Hepatocyte (in vitro differentiated cells): ENCODE measurements around the gene KLF2. TPM values are rescaled to one million over a fixed set of nuclear protein-coding genes. Genes with fewer than 3 reads are reported as not detected.

ENCODE experiments used
- DNase-seq: peaks from one replicate; pipeline ENCODE4 v3.0.0-alpha.2; 2016; ENCODE audit warnings: low spot score
- H2AFZ ChIP-seq: fragments of 200-600 bp; sonication (generic); 2 replicates; pipeline ENCODE4 v1.6.0; 2016; ENCODE audit warnings: antibody characterized with exemption, mild to moderate bottlenecking
- H3K27ac ChIP-seq: fragments of 200-600 bp; sonication (generic); 2 replicates; pipeline ENCODE4 v1.5.1; 2016; ENCODE audit warnings: mild to moderate bottlenecking
- H3K27me3 ChIP-seq: fragments of 200-600 bp; sonication (generic); 2 replicates; pipeline ENCODE4 v1.6.1; 2016
- H3K36me3 ChIP-seq: fragments of 200-600 bp; sonication (generic); replicated peaks from 2 replicates; pipeline ENCODE4 v1.5.1; 2016; ENCODE audit warnings: low read depth; ENCODE audit not compliant: insufficient read depth
- H3K4me1 ChIP-seq: fragments of 200-600 bp; sonication (generic); 2 replicates; pipeline ENCODE4 v1.5.1; 2016; ENCODE audit warnings: mild to moderate bottlenecking, moderate library complexity; ENCODE audit not compliant: insufficient read depth
- H3K4me2 ChIP-seq: fragments of 200-600 bp; sonication (generic); 2 replicates; pipeline ENCODE4 v1.6.0; 2016
- H3K4me3 ChIP-seq: fragments of 200-600 bp; sonication (generic); 2 replicates; pipeline ENCODE4 v1.5.1; 2016; ENCODE audit warnings: mild to moderate bottlenecking
- H3K79me2 ChIP-seq: fragments of 200-600 bp; sonication (generic); 2 replicates; pipeline ENCODE4 v1.6.0; 2017; ENCODE audit warnings: mild to moderate bottlenecking
- H3K9me2 ChIP-seq: fragments of 200-600 bp; sonication (generic); replicated peaks from 2 replicates; pipeline ENCODE4 v1.6.0; 2017; ENCODE audit warnings: mild to moderate bottlenecking; ENCODE audit not compliant: insufficient read depth
- H3K9me3 ChIP-seq: fragments of 200-600 bp; sonication (generic); 2 replicates; pipeline ENCODE4 v1.5.1; 2016; ENCODE audit warnings: low read depth, mild to moderate bottlenecking
- H4K20me1 ChIP-seq: fragments of 200-600 bp; sonication (generic); 2 replicates; pipeline ENCODE4 v1.6.0; 2016; ENCODE audit warnings: mild to moderate bottlenecking; ENCODE audit not compliant: insufficient read depth, poor library complexity, severe bottlenecking
- EZH2 ChIP-seq: fragments of 200-600 bp; sonication (generic); IDR thresholded peaks from 2 replicates; pipeline ENCODE4 v1.6.1; 2016; ENCODE audit warnings: antibody characterized with exemption, mild to moderate bottlenecking, borderline replicate concordance
- EZH2phosphoT487 ChIP-seq: fragments of 200-600 bp; sonication (generic); IDR thresholded peaks from one replicate; pipeline ENCODE4 v1.6.1; 2018; ENCODE audit warnings: antibody characterized with exemption, mild to moderate bottlenecking, low read depth, moderate library complexity; ENCODE audit not compliant: unreplicated experiment, severe bottlenecking
- WGBS: methylation state at CpG from one replicate; pipeline ENCODE4 v1.1.6; 2016; ENCODE audit warnings: low lambda C conversion rate; ENCODE audit errors: missing lambda C conversion rate; 5-methylcytosine and 5-hydroxymethylcytosine counted together
- polyA plus RNA-seq: library from polyadenylated mRNA; unstranded; fragments of >200 nt; fragmentation: Nextera tagmentation; extraction: Ambion mirVana; gene quantifications from 2 replicates; pipeline ENCODE4 v1.2.1, GENCODE V29; 2016
- total RNA-seq: library from RNA; depleted of rRNA; stranded (reverse); fragments of >200 nt; gene quantifications from 2 replicates; pipeline ENCODE4 v1.2.3, GENCODE V29; 2014
- TF ChIP-seq, protein P1 (sequence below): fragments of 200-600 bp; sonication (generic); IDR thresholded peaks from 2 replicates; pipeline ENCODE4 v1.5.1; 2016; ENCODE audit warnings: antibody characterized with exemption, mild to moderate bottlenecking; ENCODE audit not compliant: poor library complexity

Gene KLF2
- total and polyA plus RNA-seq, 2 experiments from 2014 or later = 4.5 to 27.7 TPM

GRCh38 chr19:16358456-16358855, 33.8 kb downstream of the KLF2 start:
- no peak for DNase-seq
- Histone ChIP-seq H3K9me2 (no peaks in the 10 kb centered on the region), H2AFZ (no peak overlapping the region), H3K27ac (no peak overlapping the region), H4K20me1 (no peaks in the 10 kb centered on the region), H3K79me2 (no peaks in the 10 kb centered on the region), H3K36me3 (no peaks in the 10 kb centered on the region), H3K9me3 (no peaks in the 10 kb centered on the region), H3K4me1 (peaks cover 9% of the 10 kb centered on the region), H3K4me3 (no peak overlapping the region), H3K4me2 (no peak overlapping the region), H3K27me3 (no peaks in the 10 kb centered on the region)
- no peak for TF ChIP-seq EZH2phosphoT487
- TF ChIP-seq EZH2 = no peak
- TF ChIP-seq, protein P1, sequence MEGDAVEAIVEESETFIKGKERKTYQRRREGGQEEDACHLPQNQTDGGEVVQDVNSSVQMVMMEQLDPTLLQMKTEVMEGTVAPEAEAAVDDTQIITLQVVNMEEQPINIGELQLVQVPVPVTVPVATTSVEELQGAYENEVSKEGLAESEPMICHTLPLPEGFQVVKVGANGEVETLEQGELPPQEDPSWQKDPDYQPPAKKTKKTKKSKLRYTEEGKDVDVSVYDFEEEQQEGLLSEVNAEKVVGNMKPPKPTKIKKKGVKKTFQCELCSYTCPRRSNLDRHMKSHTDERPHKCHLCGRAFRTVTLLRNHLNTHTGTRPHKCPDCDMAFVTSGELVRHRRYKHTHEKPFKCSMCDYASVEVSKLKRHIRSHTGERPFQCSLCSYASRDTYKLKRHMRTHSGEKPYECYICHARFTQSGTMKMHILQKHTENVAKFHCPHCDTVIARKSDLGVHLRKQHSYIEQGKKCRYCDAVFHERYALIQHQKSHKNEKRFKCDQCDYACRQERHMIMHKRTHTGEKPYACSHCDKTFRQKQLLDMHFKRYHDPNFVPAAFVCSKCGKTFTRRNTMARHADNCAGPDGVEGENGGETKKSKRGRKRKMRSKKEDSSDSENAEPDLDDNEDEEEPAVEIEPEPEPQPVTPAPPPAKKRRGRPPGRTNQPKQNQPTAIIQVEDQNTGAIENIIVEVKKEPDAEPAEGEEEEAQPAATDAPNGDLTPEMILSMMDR = no peak
- WGBS = 98% methylated on average over 15 of the region's 15 CpGs

DNA sequence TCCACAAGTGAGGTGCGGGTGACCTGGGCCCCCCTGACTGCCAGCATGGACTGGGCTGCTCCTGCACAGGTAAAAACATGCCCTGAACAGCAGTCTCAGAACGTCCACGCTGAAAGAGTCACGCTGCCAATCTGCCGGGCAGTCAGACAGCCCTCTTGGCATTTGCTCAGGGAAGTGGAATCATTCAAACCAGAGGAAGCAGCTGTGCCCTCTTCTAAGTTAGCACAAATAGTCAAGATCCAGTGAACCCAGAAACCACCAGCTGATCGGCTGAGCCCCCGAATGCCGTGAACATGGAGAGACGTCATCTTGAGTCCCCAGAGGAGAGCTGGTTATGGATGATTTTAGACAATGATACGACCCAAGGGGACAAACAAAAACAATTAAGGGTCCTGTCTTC, 34.4 kb downstream of the KLF2 start:
- Histone ChIP-seq H2AFZ (no peak overlapping the region), H3K27ac (no peak overlapping the region), H4K20me1 (no peaks in the 10 kb centered on the region), H3K79me2 (no peaks in the 10 kb centered on the region), H3K36me3 (no peaks in the 10 kb centered on the region), H3K4me1 (peaks cover 10% of the 10 kb centered on the region), H3K9me3 (no peaks in the 10 kb centered on the region), H3K27me3 (no peaks in the 10 kb centered on the region), H3K4me3 (no peak overlapping the region), H3K9me2 (no peaks in the 10 kb centered on the region), H3K4me2 (no peak overlapping the region)
- no peak for DNase-seq
- 94% methylated on average over 10 of the region's 10 CpGs for WGBS
- no peak for TF ChIP-seq EZH2phosphoT487
- TF ChIP-seq EZH2 = no peak
- TF ChIP-seq, protein P1 = no peak

- Histone ChIP-seq H3K27ac (no peak overlapping the region), H3K4me3 (no peak overlapping the region), H4K20me1 (no peaks in the 10 kb centered on the region), H3K27me3 (no peaks in the 10 kb centered on the region), H3K4me2 (no peak overlapping the region), H3K9me3 (no peaks in the 10 kb centered on the region), H2AFZ (no peak overlapping the region), H3K9me2 (no peaks in the 10 kb centered on the region), H3K79me2 (no peaks in the 10 kb centered on the region), H3K36me3 (no peaks in the 10 kb centered on the region), H3K4me1 (peaks cover 10% of the 10 kb centered on the region)
- WGBS = 98% methylated on average over 6 of the region's 6 CpGs
- DNase-seq = no peak
- TF ChIP-seq, protein P1 = no peak
- no peak for TF ChIP-seq EZH2
- no peak for TF ChIP-seq EZH2phosphoT487
These were observed 35.3 kb downstream of the KLF2 start for GRCh38 chr19:16359964-16360363.

DNA sequence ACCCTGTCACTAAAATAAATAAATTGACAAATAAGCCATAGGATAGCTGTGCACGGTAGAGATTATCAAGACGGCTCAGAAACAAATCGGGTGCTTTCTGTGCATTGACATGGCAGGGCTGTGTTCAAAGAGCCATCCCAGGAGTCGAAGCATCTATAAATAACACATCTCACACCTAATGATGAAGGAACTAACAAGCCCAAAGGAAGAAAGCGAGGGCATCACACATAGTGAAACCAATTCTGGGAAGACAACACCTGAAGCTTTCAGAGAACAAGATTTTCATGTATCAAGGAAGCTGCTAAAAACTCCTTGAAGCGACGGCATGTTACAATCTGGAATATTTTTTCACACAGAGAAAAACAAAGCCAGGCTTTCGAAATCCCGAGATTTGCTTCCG, 36.1 kb downstream of the KLF2 start:
- H4K20me1 ChIP-seq = no peaks in the 10 kb centered on the region
- no peaks in the 10 kb centered on the region for H3K36me3 ChIP-seq
- H2AFZ ChIP-seq = no peak overlapping the region
- no peak overlapping the region for H3K27ac ChIP-seq
- TF ChIP-seq EZH2phosphoT487 = no peak
- no peak for TF ChIP-seq EZH2
- TF ChIP-seq, protein P1 = no peak
- no peaks in the 10 kb centered on the region for H3K9me3 ChIP-seq
- H3K9me2 ChIP-seq = no peaks in the 10 kb centered on the region
- no peak overlapping the region for H3K4me2 ChIP-seq
- H3K27me3 ChIP-seq = no peaks in the 10 kb centered on the region
- H3K4me1 ChIP-seq = peaks cover 10% of the 10 kb centered on the region
- 94% methylated on average over 10 of the region's 10 CpGs for WGBS
- H3K4me3 ChIP-seq = no peak overlapping the region
- no peaks in the 10 kb centered on the region for H3K79me2 ChIP-seq
- DNase-seq = no peak
